M059J (cell line): ENCODE measurements around the gene MED19. TPM values are rescaled to one million over a fixed set of nuclear protein-coding genes. Genes with fewer than 3 reads are reported as not detected.
A peak's percentile ranks its signal among the peaks of the same experiment; 100 is the strongest.
"Not testable (repeated sequence)": the region's sequence is repeated elsewhere in the genome, so short reads cannot be mapped to it uniquely, and the experiment has no call there.

ENCODE experiments used
- DNase-seq: peaks from one replicate; pipeline ENCODE4 v3.0.0-alpha.2; 2012; ENCODE audit warnings: low read depth
- total RNA-seq: library from RNA; depleted of rRNA; stranded (reverse); fragments of >200 nt; shearing (Covaris generic); gene quantifications from 2 replicates; pipeline ENCODE4 v1.2.3, GENCODE V29; 2014; rRNA removed

Gene MED19
- 38.3 and 50.0 TPM in 2 replicates for total RNA-seq

GRCh38 chr11:57711414-57712255 lies at the start of gene MED19:
MED19 (minus strand) TSS chr11:57712215; CDS start chr11:57712179, 36 bp downstream.
- peak; percentile 89 for DNase-seq

- DNase-seq = no peak
These were observed 46.2 kb upstream of the MED19 start for GRCh38 chr11:57758174-57758573.

- no peak for DNase-seq
These were observed 40.9 kb upstream of the MED19 start for GRCh38 chr11:57752954-57753353.

GRCh38 chr11:57751676-57752253 lies 39.8 kb upstream of the MED19 start, which contains the start of gene BTBD18:
BTBD18 (minus strand) TSS chr11:57751819; CDS start chr11:57751188, 631 bp downstream.
- DNase-seq = peak; percentile 29

GRCh38 chr11:57751176-57751575 lies 39.2 kb upstream of the MED19 start:
- no peak for DNase-seq

- DNase-seq = no peak
These were observed 34.9 kb upstream of the MED19 start for GRCh38 chr11:57746920-57747319.

- no peak for DNase-seq
These were observed 33.2 kb upstream of the MED19 start for GRCh38 chr11:57745206-57745605.

GRCh38 chr11:57744357-57744756 lies 32.3 kb upstream of the MED19 start:
- DNase-seq = no peak

- no peak for DNase-seq
These were observed 30.1 kb upstream of the MED19 start for GRCh38 chr11:57742087-57742452.

GRCh38 chr11:57741132-57742086 lies 29.4 kb upstream of the MED19 start, which contains the start of gene SELENOH:
SELENOH (plus strand) TSS chr11:57741491; CDS start chr11:57741596, 105 bp downstream.
- peak; percentile 97 for DNase-seq

- no peak for DNase-seq
These were observed 23.7 kb upstream of the MED19 start for GRCh38 chr11:57735619-57736298.

GRCh38 chr11:57732661-57733060 lies 20.6 kb upstream of the MED19 start:
- DNase-seq = no peak

- DNase-seq = no peak
These were observed 17.5 kb upstream of the MED19 start for GRCh38 chr11:57729479-57729878.

GRCh38 chr11:57728829-57729228 lies 16.8 kb upstream of the MED19 start:
- no peak for DNase-seq

- DNase-seq = no peak
These were observed 15.2 kb upstream of the MED19 start for GRCh38 chr11:57727185-57727584.

- not testable (repeated sequence) for DNase-seq
These were observed 4.7 kb upstream of the MED19 start for GRCh38 chr11:57716726-57717125.

GRCh38 chr11:57713835-57714234 lies 1.8 kb upstream of the MED19 start:
- DNase-seq = no peak

GRCh38 chr11:57712256-57713150 lies 488 bp upstream of the MED19 start, which contains the start of gene TMX2:
TMX2 (plus strand) TSS chr11:57712593; CDS start chr11:57712619, 26 bp downstream.
- peak; percentile 100 for DNase-seq

- no peak for DNase-seq
These were observed 2.1 kb downstream of the MED19 start for GRCh38 chr11:57709802-57710367.

- not testable (repeated sequence) for DNase-seq
These were observed 6.6 kb downstream of the MED19 start for GRCh38 chr11:57705432-57705831.
